ENCODE results near the gene CENPC.
"Not testable (repeated sequence)": the region's sequence is repeated elsewhere in the genome, so short reads cannot be mapped to it uniquely, and the experiment has no call there.

Gene CENPC

GRCh38 chr4:67550857-67551256 lies 5.6 kb upstream of the CENPC start:
- Histone ChIP-seq H3K36me3 (ENCODE audit: control insufficient read depth, insufficient read depth, low read length) (no peaks in the 10 kb centered on the region), H3K9ac (ENCODE audit: low read depth, low read length) (no peak overlapping the region), H3K27ac (ENCODE audit: low read depth, low read length) (no peak overlapping the region), H3K9me3 (ENCODE audit: control insufficient read depth, insufficient read depth, low read length) (no peaks in the 10 kb centered on the region), H3K27me3 (ENCODE audit: control insufficient read depth, insufficient read depth, low read length) (no peaks in the 10 kb centered on the region), H3K4me1 (ENCODE audit: control insufficient read depth, insufficient read depth, low read length) (peaks cover 5% of the 10 kb centered on the region; the same call in 1 of the 2 replicates), H3K4me3 (ENCODE audit: low read depth, low read length) (no peak overlapping the region)

- Histone ChIP-seq H3K27ac (ENCODE audit: low read depth, low read length) (no peak overlapping the region), H3K9ac (ENCODE audit: low read depth, low read length) (no peak overlapping the region), H3K4me3 (ENCODE audit: low read depth, low read length) (no peak overlapping the region), H3K36me3 (ENCODE audit: control insufficient read depth, insufficient read depth, low read length) (no peaks in the 10 kb centered on the region), H3K4me1 (ENCODE audit: control insufficient read depth, insufficient read depth, low read length) (0 out of 2 replicates have a peak, but pooled peaks cover 2% of the 10 kb centered on the region), H3K27me3 (ENCODE audit: control insufficient read depth, insufficient read depth, low read length) (no peaks in the 10 kb centered on the region), H3K9me3 (ENCODE audit: control insufficient read depth, insufficient read depth, low read length) (no peaks in the 10 kb centered on the region)
Measured at GRCh38 chr4:67550451-67550850, 5.1 kb upstream of the CENPC start.

GRCh38 chr4:67549123-67549522 lies 3.8 kb upstream of the CENPC start:
- Histone ChIP-seq H3K36me3 (ENCODE audit: control insufficient read depth, insufficient read depth, low read length) (no peaks in the 10 kb centered on the region), H3K27me3 (ENCODE audit: control insufficient read depth, insufficient read depth, low read length) (no peaks in the 10 kb centered on the region), H3K9ac (ENCODE audit: low read depth, low read length) (no peak overlapping the region), H3K4me1 (ENCODE audit: control insufficient read depth, insufficient read depth, low read length) (no peaks in the 10 kb centered on the region), H3K27ac (ENCODE audit: low read depth, low read length) (no peak overlapping the region), H3K9me3 (ENCODE audit: control insufficient read depth, insufficient read depth, low read length) (no peaks in the 10 kb centered on the region), H3K4me3 (ENCODE audit: low read depth, low read length) (no peak overlapping the region)

GRCh38 chr4:67546971-67547370 lies 1.7 kb upstream of the CENPC start:
- H3K9me3 ChIP-seq (ENCODE audit: control insufficient read depth, insufficient read depth, low read length), result no peaks in the 10 kb centered on the region
- no peak overlapping the region for H3K4me3 ChIP-seq (ENCODE audit: low read depth, low read length)
- no peaks in the 10 kb centered on the region for H3K4me1 ChIP-seq (ENCODE audit: control insufficient read depth, insufficient read depth, low read length)
- H3K9ac ChIP-seq (ENCODE audit: low read depth, low read length), result no peak overlapping the region
- H3K27me3 ChIP-seq (ENCODE audit: control insufficient read depth, insufficient read depth, low read length), result no peaks in the 10 kb centered on the region
- no peak overlapping the region for H3K27ac ChIP-seq (ENCODE audit: low read depth, low read length)
- peaks cover 13% of the 10 kb centered on the region for H3K36me3 ChIP-seq (ENCODE audit: control insufficient read depth, insufficient read depth, low read length)

GRCh38 chr4:67546004-67546356 lies 677 bp upstream of the CENPC start:
- no peaks in the 10 kb centered on the region for H3K4me1 ChIP-seq (ENCODE audit: control insufficient read depth, insufficient read depth, low read length)
- H3K4me3 ChIP-seq (ENCODE audit: low read depth, low read length), result peak overlapping the region; percentile 98
- H3K9me3 ChIP-seq (ENCODE audit: control insufficient read depth, insufficient read depth, low read length), result no peaks in the 10 kb centered on the region
- H3K9ac ChIP-seq (ENCODE audit: low read depth, low read length), result no peak overlapping the region
- no peaks in the 10 kb centered on the region for H3K27me3 ChIP-seq (ENCODE audit: control insufficient read depth, insufficient read depth, low read length)
- peak overlapping the region; percentile 70 for H3K27ac ChIP-seq (ENCODE audit: low read depth, low read length)
- peaks cover 20% of the 10 kb centered on the region for H3K36me3 ChIP-seq (ENCODE audit: control insufficient read depth, insufficient read depth, low read length)

GRCh38 chr4:67542076-67542475 lies 3.2 kb downstream of the CENPC start:
- Histone ChIP-seq H3K4me3 (ENCODE audit: low read depth, low read length) (no peak overlapping the region), H3K9ac (ENCODE audit: low read depth, low read length) (no peak overlapping the region), H3K36me3 (ENCODE audit: control insufficient read depth, insufficient read depth, low read length) (peaks cover 58% of the 10 kb centered on the region), H3K4me1 (ENCODE audit: control insufficient read depth, insufficient read depth, low read length) (no peaks in the 10 kb centered on the region), H3K9me3 (ENCODE audit: control insufficient read depth, insufficient read depth, low read length) (no peaks in the 10 kb centered on the region), H3K27me3 (ENCODE audit: control insufficient read depth, insufficient read depth, low read length) (no peaks in the 10 kb centered on the region), H3K27ac (ENCODE audit: low read depth, low read length) (no peak overlapping the region)

GRCh38 chr4:67539830-67540229 lies 5.5 kb downstream of the CENPC start:
- Histone ChIP-seq H3K4me1 (ENCODE audit: control insufficient read depth, insufficient read depth, low read length) (no peaks in the 10 kb centered on the region), H3K36me3 (ENCODE audit: control insufficient read depth, insufficient read depth, low read length) (peaks cover 76% of the 10 kb centered on the region), H3K9ac (ENCODE audit: low read depth, low read length) (no peak overlapping the region), H3K4me3 (ENCODE audit: low read depth, low read length) (no peak overlapping the region), H3K27me3 (ENCODE audit: control insufficient read depth, insufficient read depth, low read length) (no peaks in the 10 kb centered on the region), H3K27ac (ENCODE audit: low read depth, low read length) (no peak overlapping the region), H3K9me3 (ENCODE audit: control insufficient read depth, insufficient read depth, low read length) (no peaks in the 10 kb centered on the region)

- Histone ChIP-seq H3K27ac (ENCODE audit: low read depth, low read length) (no peak overlapping the region), H3K4me1 (ENCODE audit: control insufficient read depth, insufficient read depth, low read length) (no peaks in the 10 kb centered on the region), H3K27me3 (ENCODE audit: control insufficient read depth, insufficient read depth, low read length) (no peaks in the 10 kb centered on the region), H3K9ac (ENCODE audit: low read depth, low read length) (no peak overlapping the region), H3K9me3 (ENCODE audit: control insufficient read depth, insufficient read depth, low read length) (peaks cover 6% of the 10 kb centered on the region; the same call in 1 of the 2 replicates), H3K4me3 (ENCODE audit: low read depth, low read length) (no peak overlapping the region), H3K36me3 (ENCODE audit: control insufficient read depth, insufficient read depth, low read length) (peaks cover 76% of the 10 kb centered on the region)
Measured at GRCh38 chr4:67535280-67535840, 9.9 kb downstream of the CENPC start.

GRCh38 chr4:67533112-67533511 lies 12.2 kb downstream of the CENPC start:
- peaks cover 73% of the 10 kb centered on the region for H3K36me3 ChIP-seq (ENCODE audit: control insufficient read depth, insufficient read depth, low read length)

GRCh38 chr4:67532397-67532796 lies 12.9 kb downstream of the CENPC start:
- H3K9me3 ChIP-seq (ENCODE audit: control insufficient read depth, insufficient read depth, low read length); H3K27ac ChIP-seq (ENCODE audit: low read depth, low read length); H3K4me3 ChIP-seq (ENCODE audit: low read depth, low read length); H3K9ac ChIP-seq (ENCODE audit: low read depth, low read length); H3K4me1 ChIP-seq (ENCODE audit: control insufficient read depth, insufficient read depth, low read length); H3K27me3 ChIP-seq (ENCODE audit: control insufficient read depth, insufficient read depth, low read length): not testable (repeated sequence)
- peaks cover 66% of the 10 kb centered on the region for H3K36me3 ChIP-seq (ENCODE audit: control insufficient read depth, insufficient read depth, low read length)

More at GRCh38 chr4:67533112-67533511, 12.2 kb downstream of the CENPC start:
- Histone ChIP-seq H3K9ac (ENCODE audit: low read depth, low read length) (no peak overlapping the region), H3K9me3 (ENCODE audit: control insufficient read depth, insufficient read depth, low read length) (peaks cover 6% of the 10 kb centered on the region; the same call in 1 of the 2 replicates), H3K27me3 (ENCODE audit: control insufficient read depth, insufficient read depth, low read length) (no peaks in the 10 kb centered on the region), H3K27ac (ENCODE audit: low read depth, low read length) (no peak overlapping the region), H3K4me3 (ENCODE audit: low read depth, low read length) (no peak overlapping the region), H3K4me1 (ENCODE audit: control insufficient read depth, insufficient read depth, low read length) (no peaks in the 10 kb centered on the region)

GRCh38 chr4:67531379-67531962 lies 13.8 kb downstream of the CENPC start:
- Histone ChIP-seq H3K27ac (ENCODE audit: low read depth, low read length) (no peak overlapping the region), H3K4me1 (ENCODE audit: control insufficient read depth, insufficient read depth, low read length) (no peaks in the 10 kb centered on the region)

More at GRCh38 chr4:67531379-67531962, 13.8 kb downstream of the CENPC start:
- peaks cover 61% of the 10 kb centered on the region for H3K36me3 ChIP-seq (ENCODE audit: control insufficient read depth, insufficient read depth, low read length)
- H3K4me3 ChIP-seq (ENCODE audit: low read depth, low read length), result no peak overlapping the region
- peaks cover 6% of the 10 kb centered on the region; the same call in 1 of the 2 replicates for H3K9me3 ChIP-seq (ENCODE audit: control insufficient read depth, insufficient read depth, low read length)
- no peaks in the 10 kb centered on the region for H3K27me3 ChIP-seq (ENCODE audit: control insufficient read depth, insufficient read depth, low read length)
- no peak overlapping the region for H3K9ac ChIP-seq (ENCODE audit: low read depth, low read length)

All from HUES48 (cell line).